ENCODE measurements around the gene NRF1. TPM values are rescaled to one million over a fixed set of nuclear protein-coding genes. Genes with fewer than 3 reads are reported as not detected.

NRF1 gene
- total RNA-seq, 1 experiment from 2014 or later = 25.9 TPM

GRCh38 chr7:129703751-129704150 lies 92.2 kb downstream of the NRF1 start (continued):
- TF ChIP-seq ZBTB33 (IDR thresholded peaks at IDR 0.05; ENCODE audit: extremely low read depth, insufficient replicate concordance, low read length) (no peak), SRF (IDR thresholded peaks at IDR 0.05; ENCODE audit: low read depth) (no peak), EZH2phosphoT487 (IDR thresholded peaks at IDR 0.05; ENCODE audit: borderline replicate concordance) (no peak), RAD21 (IDR thresholded peaks at IDR 0.05; ENCODE audit: low read depth) (no peak)

GRCh38 chr7:129707910-129708499 lies 96.5 kb downstream of the NRF1 start:
- no peak overlapping the region for H3K9ac ChIP-seq (ENCODE audit: low read length)
- no peak for TF ChIP-seq CEBPB (IDR thresholded peaks at IDR 0.05; ENCODE audit: low read depth)
- TF ChIP-seq POLR2AphosphoS5 (IDR thresholded peaks at IDR 0.05; ENCODE audit: low read depth, low read length) = no peak
- no peak for TF ChIP-seq JUND (IDR thresholded peaks at IDR 0.05)
- no peak for TF ChIP-seq EZH2 (IDR thresholded peaks at IDR 0.05)
- TF ChIP-seq CTCF (IDR thresholded peaks at IDR 0.05 in 2 of 3, conservative IDR thresholded peaks at IDR 0.05 in 1 of 3; ENCODE audit: borderline replicate concordance in 1 of 3, insufficient read depth in 1 of 3, low read depth in 2 of 3, low read length in 2 of 3) = no peak
- no peak for TF ChIP-seq MAX (IDR thresholded peaks at IDR 0.05)
- no peak for TF ChIP-seq RAD21 (IDR thresholded peaks at IDR 0.05; ENCODE audit: low read depth)
- TF ChIP-seq TCF7L2 (IDR thresholded peaks at IDR 0.05; ENCODE audit: borderline replicate concordance, extremely low read depth, insufficient read depth, insufficient read length) = no peak
- no peak for TF ChIP-seq SRF (IDR thresholded peaks at IDR 0.05; ENCODE audit: low read depth)
- TF ChIP-seq FOSL1 (IDR thresholded peaks at IDR 0.05; ENCODE audit: low read depth) = no peak
- TF ChIP-seq ATF3 (IDR thresholded peaks at IDR 0.05) = no peak
- RAD21 ChIA-PET (ENCODE audit: low non-redundant PET in 1 of 2, low total read pairs in 2 of 2, uncharacterized antibody in 2 of 2, unreplicated experiment in 2 of 2) = no interaction called here
- no peak overlapping the region for H3K27ac ChIP-seq (ENCODE audit: low read depth, low read length)
- H3K4me3 ChIP-seq (replicated peaks in 1 of 2; ENCODE audit: low read depth in 1 of 2, low read length in 2 of 2) = no peak overlapping the region
- intact Hi-C loops (cut with micrococcal nuclease) = no loop called here
- CTCF ChIA-PET = no interaction called here
- H3K4me1 ChIP-seq (ENCODE audit: control insufficient read depth in 1 of 2, insufficient read depth in 2 of 2, low read length in 2 of 2) = no peaks in the 10 kb centered on the region
- ATAC-seq = no peak
- H3K9me2 ChIP-seq (ENCODE audit: insufficient read depth) = no peaks in the 10 kb centered on the region
- no peak for DNase-seq (ENCODE audit: low read depth, low spot score)
- no peak overlapping the region for H2AFZ ChIP-seq (ENCODE audit: low read depth, low read length, poor library complexity, severe bottlenecking)
- H3K9me3 ChIP-seq (ENCODE audit: control insufficient read depth in 1 of 2, insufficient read depth in 1 of 2, low read depth in 1 of 2, low read length in 2 of 2) = no peaks in the 10 kb centered on the region
- H3K4me2 ChIP-seq (ENCODE audit: low read length) = no peak overlapping the region
- H3K27me3 ChIP-seq (ENCODE audit: insufficient read depth, low read length) = no peaks in the 10 kb centered on the region
- H3K36me3 ChIP-seq (ENCODE audit: control insufficient read depth in 1 of 2, insufficient read depth in 2 of 2, low read length in 2 of 2) = peaks cover 19 to 24% of the 10 kb centered on the region in 2 experiments; a peak in 2 of 4 replicates
- H3K79me2 ChIP-seq (ENCODE audit: insufficient read depth, low read length) = no peaks in the 10 kb centered on the region
- no TSS peak for BruUV-seq (replicated peaks)
- peaks cover 6% of the 10 kb centered on the region; the same call in 1 of the 2 replicates for H4K20me1 ChIP-seq (ENCODE audit: insufficient read depth)
- POLR2A ChIA-PET = no interaction called here
